GM12878 (cell line): ENCODE data around the gene EAF2. TPM values are rescaled to one million over a fixed set of nuclear protein-coding genes. Genes with fewer than 3 reads are reported as not detected.

Experiments used
- BACH1 ChIP-seq: fragments of 450-650 bp; IDR thresholded peaks from 2 replicates; pipeline ENCODE4 v1.6.1; 2017; ENCODE audit warnings: mild to moderate bottlenecking, borderline replicate concordance
- BCLAF1 ChIP-seq: fragments of 450-650 bp; IDR thresholded peaks from 2 replicates; pipeline ENCODE4 v1.6.1; 2017; ENCODE audit warnings: antibody characterized with exemption, mild to moderate bottlenecking, moderate library complexity
- BHLHE40 ChIP-seq, 2 experiments: fragments of 450-650 bp in 1 of 2; IDR thresholded peaks; 2 replicates each; pipeline ENCODE4 v1.6.1; 2011 to 2017; ENCODE audit warnings: low read depth in 2 of 2, borderline replicate concordance in 1 of 2, improper control_type of control experiment in 1 of 2, low read length in 1 of 2, mild to moderate bottlenecking in 1 of 2
- CBX3 ChIP-seq: fragments of 200-600 bp; sonication (generic); IDR thresholded peaks from 2 replicates; pipeline ENCODE4 v1.6.1; 2016; ENCODE audit warnings: low read depth, borderline replicate concordance
- FOXK2 ChIP-seq: fragments of 450-650 bp; IDR thresholded peaks from 2 replicates; pipeline ENCODE4 v1.6.1; 2017; ENCODE audit warnings: mild to moderate bottlenecking, moderate library complexity
- GATAD2B ChIP-seq: fragments of 450-650 bp; conservative IDR thresholded peaks from 2 replicates; pipeline ENCODE4 v1.6.1; 2017; ENCODE audit warnings: low read depth, mild to moderate bottlenecking, moderate library complexity
- LARP7 ChIP-seq: fragments of 450-650 bp; IDR thresholded peaks from 2 replicates; pipeline ENCODE4 v1.6.1; 2017; ENCODE audit warnings: mild to moderate bottlenecking
- MTA3 ChIP-seq: IDR thresholded peaks from 2 replicates; pipeline ENCODE4 v1.6.1; 2012; ENCODE audit warnings: low read length, inconsistent platforms, borderline replicate concordance
- MYB ChIP-seq: fragments of 150-350 bp; IDR thresholded peaks from 2 replicates; pipeline ENCODE4 v1.6.1; 2014; ENCODE audit warnings: mild to moderate bottlenecking, low read depth, low read length, borderline replicate concordance
- NBN ChIP-seq: fragments of 450-650 bp; IDR thresholded peaks from 2 replicates; pipeline ENCODE4 v1.6.1; 2016
- PKNOX1 ChIP-seq: fragments of 450-650 bp; IDR thresholded peaks from 2 replicates; pipeline ENCODE4 v1.6.1; 2016; ENCODE audit warnings: mild to moderate bottlenecking
- POLR2AphosphoS2 ChIP-seq: IDR thresholded peaks from 2 replicates; pipeline ENCODE4 v1.6.1; 2011; ENCODE audit warnings: low read depth, mild to moderate bottlenecking, low read length, improper control_type of control experiment, moderate library complexity
- POLR2AphosphoS5 ChIP-seq: IDR thresholded peaks from 2 replicates; pipeline ENCODE4 v1.6.1; 2011; ENCODE audit warnings: mild to moderate bottlenecking, low read length, inconsistent platforms
- PRDM15 ChIP-seq: fragments of 450-650 bp; formaldehyde crosslinking; IDR thresholded peaks from 2 replicates; pipeline ENCODE4 v1.4.0; 2020; ENCODE audit warnings: mild to moderate bottlenecking, moderate library complexity
- RFX5 ChIP-seq: IDR thresholded peaks from 2 replicates; pipeline ENCODE4 v1.6.1; 2011; ENCODE audit warnings: low read depth, low read length, improper control_type of control experiment
- SREBF2 ChIP-seq: IDR thresholded peaks from 2 replicates; pipeline ENCODE4 v1.6.1; 2012; ENCODE audit warnings: mild to moderate bottlenecking, low read length
- TAF1 ChIP-seq: IDR thresholded peaks from 2 replicates; pipeline ENCODE4 v1.6.1; 2011; ENCODE audit warnings: mild to moderate bottlenecking, low read depth, low read length, borderline replicate concordance
- TBL1XR1 ChIP-seq: IDR thresholded peaks from 2 replicates; pipeline ENCODE4 v1.6.1; 2012; ENCODE audit warnings: low read depth, low read length, improper control_type of control experiment
- ZBED1 ChIP-seq: IDR thresholded peaks from 2 replicates; pipeline ENCODE4 v1.6.1; 2016; ENCODE audit warnings: borderline replicate concordance
- ZBTB33 ChIP-seq: fragments of 450-650 bp; IDR thresholded peaks from 2 replicates; pipeline ENCODE4 v1.6.1; 2017; ENCODE audit warnings: mild to moderate bottlenecking
- polyA plus RNA-seq, 11 experiments: library from polyadenylated mRNA; depleted of rRNA in 4 of 11; unstranded in 6 of 11; stranded (reverse) in 5 of 11; fragments of >200 nt; fragmentation: Nextera tagmentation in 4 of 11; fragmentation: Illumina TruSeq in 1 of 11; extraction: Ambion mirVana in 4 of 11; extraction: Trizol in 1 of 11; gene quantifications; 1 replicate in 1 of 11; 2 replicates in 10 of 11; pipeline versions ENCODE4 v1.2.1 to v1.2.3, GENCODE V29; 2011 to 2016; ENCODE audit warnings: inconsistent platforms in 2 of 11, missing spikeins in 2 of 11, low read depth in 1 of 11
- total RNA-seq, 4 experiments: library from RNA; depleted of rRNA in 3 of 4; stranded (reverse); fragments of >200 nt in 3 of 4; fragmentation: Illumina TruSeq in 1 of 4; extraction: Trizol in 1 of 4; gene quantifications; 2 replicates each; pipeline versions ENCODE4 v1.2.1 to v1.2.3, GENCODE V29; 2013 to 2021
- TF ChIP-seq, protein P1 (sequence below): IDR thresholded peaks from 2 replicates; pipeline ENCODE4 v1.6.1; 2011; ENCODE audit warnings: borderline replicate concordance, low read depth, mild to moderate bottlenecking, moderate library complexity, low read length; ENCODE audit not compliant: insufficient read depth, poor library complexity, severe bottlenecking

The EAF2 gene
- total and polyA plus RNA-seq, 10 of the 15 experiments (the other 5 are each of a cell fraction or from before 2014, with no cell fraction given) = 47.3 to 193 (median 72.2) TPM

DNA sequence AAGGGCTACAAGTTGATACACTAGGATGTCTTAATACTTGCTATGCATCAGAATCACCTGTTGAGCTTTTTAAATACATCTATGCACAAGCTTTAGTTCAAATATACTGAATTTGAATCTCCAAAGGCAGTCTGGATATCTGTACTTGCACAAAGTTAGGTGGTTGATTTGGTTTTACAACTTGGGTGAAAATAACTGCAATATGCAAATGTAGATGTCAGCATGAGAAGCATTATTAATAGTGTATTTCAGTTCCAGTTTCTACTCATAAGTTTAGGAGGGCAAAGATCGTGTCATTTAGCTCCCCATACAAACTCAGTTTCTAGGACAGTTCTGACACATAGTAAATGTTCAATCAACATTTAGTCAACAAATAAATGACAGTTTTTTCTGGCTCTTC lies 25.8 kb upstream of the EAF2 start (continued):
- peak in 1 of 2 experiments; percentile 63; a peak in 2 of 4 replicates for TF ChIP-seq BHLHE40 (IDR thresholded peaks at IDR 0.05; ENCODE audit: borderline replicate concordance in 1 of 2, low read depth in 2 of 2, low read length in 1 of 2)
- TF ChIP-seq TAF1 = no peak
- no peak for TF ChIP-seq BCLAF1
- peak; percentile 44; the same call in 1 of the 2 replicates for TF ChIP-seq BACH1
- no peak for TF ChIP-seq ZBTB33
- TF ChIP-seq CBX3 = no peak
- TF ChIP-seq PKNOX1 = peak; percentile 92
- no peak for TF ChIP-seq POLR2AphosphoS5
- no peak for TF ChIP-seq SREBF2
- TF ChIP-seq NBN = peak; percentile 52; the same call in 1 of the 2 replicates
- no peak for TF ChIP-seq FOXK2
- no peak for TF ChIP-seq GATAD2B
- TF ChIP-seq TBL1XR1 = peak; percentile 78; the same call in 1 of the 2 replicates
- no peak for TF ChIP-seq ZBED1
- no peak for TF ChIP-seq LARP7
- no peak for TF ChIP-seq RFX5
- TF ChIP-seq PRDM15 (CRISPR knock-in tag) = no peak
- no peak for TF ChIP-seq MYB
- TF ChIP-seq POLR2AphosphoS2 = no peak
- TF ChIP-seq, protein P1, sequence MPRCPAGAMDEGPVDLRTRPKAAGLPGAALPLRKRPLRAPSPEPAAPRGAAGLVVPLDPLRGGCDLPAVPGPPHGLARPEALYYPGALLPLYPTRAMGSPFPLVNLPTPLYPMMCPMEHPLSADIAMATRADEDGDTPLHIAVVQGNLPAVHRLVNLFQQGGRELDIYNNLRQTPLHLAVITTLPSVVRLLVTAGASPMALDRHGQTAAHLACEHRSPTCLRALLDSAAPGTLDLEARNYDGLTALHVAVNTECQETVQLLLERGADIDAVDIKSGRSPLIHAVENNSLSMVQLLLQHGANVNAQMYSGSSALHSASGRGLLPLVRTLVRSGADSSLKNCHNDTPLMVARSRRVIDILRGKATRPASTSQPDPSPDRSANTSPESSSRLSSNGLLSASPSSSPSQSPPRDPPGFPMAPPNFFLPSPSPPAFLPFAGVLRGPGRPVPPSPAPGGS = no peak
- TF ChIP-seq MTA3 = peak; percentile 77; the same call in 1 of the 2 replicates
